NCI-H82 treated with DMSO at 0.1 percent for 48 hours (cell line): ENCODE results near the gene SIX1.

ENCODE experiments used
- DNase-seq: peaks from one replicate; lab custom pipeline; 2025; ENCODE audit not compliant: unreplicated experiment; lab: John Stamatoyannopoulos, UW

Gene SIX1

GRCh38 chr14:60596139-60596538 is 53.1 kb downstream of the SIX1 start:
- no peak for DNase-seq

GRCh38 chr14:60594062-60594461 is 55.2 kb downstream of the SIX1 start:
- no peak for DNase-seq
